Spleen (tissue), 11 donors: ENCODE results near the gene POU2F1. TPM values are rescaled to one million over a fixed set of nuclear protein-coding genes. Genes with fewer than 3 reads are reported as not detected.
A peak's percentile ranks its signal among the peaks of the same experiment; 100 is the strongest.

Experiments used
- DNase-seq: peaks from one replicate; pipeline ENCODE4 v3.0.0-alpha.2; 2020
- H3K27ac ChIP-seq, 8 donors: fragments of 200-600 bp; sonication (generic) in 7 of 8; 1 replicate in 4 of 8; 2 replicates in 4 of 8; pipeline versions ENCODE4 v1.5.0 to v1.8.0; 2016 to 2021; ENCODE audit warnings: inconsistent platforms in 4 of 8, mild to moderate bottlenecking in 4 of 8, moderate library complexity in 1 of 8
- H3K27me3 ChIP-seq, 7 donors: fragments of 200-600 bp; sonication (generic) in 6 of 7; replicated peaks in 1 of 7; 1 replicate in 4 of 7; 2 replicates in 3 of 7; pipeline versions ENCODE4 v1.5.0 to v1.8.0; 2016 to 2021; ENCODE audit warnings: inconsistent platforms in 3 of 7, mild to moderate bottlenecking in 1 of 7
- H3K36me3 ChIP-seq, 6 donors: fragments of 200-600 bp; sonication (generic) in 5 of 6; 1 replicate in 4 of 6; 2 replicates in 2 of 6; pipeline versions ENCODE4 v1.5.0 to v1.8.0; 2016 to 2021; ENCODE audit warnings: inconsistent platforms in 2 of 6
- H3K4me1 ChIP-seq, 6 donors: fragments of 200-600 bp; sonication (generic) in 5 of 6; 1 replicate in 3 of 6; 2 replicates in 3 of 6; pipeline versions ENCODE4 v1.5.0 to v1.8.0; 2016 to 2021; ENCODE audit warnings: inconsistent platforms in 3 of 6
- H3K4me3 ChIP-seq, 8 donors: fragments of 200-600 bp; sonication (generic) in 7 of 8; 1 replicate in 4 of 8; 2 replicates in 4 of 8; pipeline versions ENCODE4 v1.5.0 to v1.8.0; 2016 to 2021; ENCODE audit warnings: inconsistent platforms in 4 of 8, mild to moderate bottlenecking in 4 of 8, moderate library complexity in 2 of 8
- H3K9me3 ChIP-seq, 8 donors: fragments of 200-600 bp; sonication (generic) in 7 of 8; 1 replicate in 4 of 8; 2 replicates in 4 of 8; pipeline versions ENCODE4 v1.5.0 to v1.8.0; 2016 to 2021; ENCODE audit warnings: inconsistent platforms in 4 of 8
- POLR2A ChIP-seq, 3 donors: fragments of 450-650 bp; IDR thresholded peaks; one replicate each; pipeline ENCODE4 v1.5.1; 2017; ENCODE audit warnings: antibody characterized with exemption in 3 of 3, mild to moderate bottlenecking in 1 of 3
- POLR2AphosphoS5 ChIP-seq, 3 donors: sonication (generic); formaldehyde crosslinking; IDR thresholded peaks; one replicate each; pipeline ENCODE4 v1.5.1; 2017; ENCODE audit warnings: antibody characterized with exemption in 3 of 3
- WGBS, 5 donors: extraction: QIAGEN DNeasy Blood & Tissue Kit in 3 of 5; methylation state at CpG; one replicate each; pipeline versions ENCODE4 v1.1.5 to v1.1.7; 2013 to 2018; 5-methylcytosine and 5-hydroxymethylcytosine counted together
- intact Hi-C: fragments of 100-400 bp; cut with DNase I; formaldehyde crosslinking; loops from one replicate; pipeline ENCODE4 v1.15.0; 2023; ENCODE audit warnings: low total_unique reads
- polyA plus RNA-seq, 3 donors: library from polyadenylated mRNA; stranded (reverse); fragments of 200-250 nt; gene quantifications; one replicate each; pipeline ENCODE4 v1.2.1, GENCODE V29; 2013
- total RNA-seq, 7 donors: library from RNA; depleted of rRNA in 3 of 7; stranded (reverse); fragments of >200 nt in 3 of 7; fragmentation: NEBNext Ultra II Directional in 4 of 7; extraction: Animal tissue kit (Norgen Biotek cat#: 25700) in 4 of 7; gene quantifications; one replicate each; pipeline versions ENCODE4 v1.1.0 to v1.2.1, GENCODE V29; 2016 to 2021
- TF ChIP-seq, protein P1 (sequence below), 11 experiments: fragments of 200-600 bp in 7 of 11; fragments of 450-650 bp in 4 of 11; sonication (generic) in 4 of 11; IDR thresholded peaks in 8 of 11; conservative IDR thresholded peaks in 3 of 11; 1 replicate in 7 of 11; 2 replicates in 4 of 11; pipeline versions ENCODE4 v1.4.0 to v1.8.0; 2016 to 2021; ENCODE audit warnings: antibody characterized with exemption in 11 of 11, inconsistent platforms in 4 of 11, mild to moderate bottlenecking in 1 of 11
- donor health status: healthy with polysubstance abuse.
- donor health status: DM: no; HTN: no; CAD: no; lungs with moderate emphysema.
- donor health status: DM: no; HTN: no; CAD: no.
- donor health status: Bipolar disorder and iron deficiency.
- donor health status: healthy.
- donor health status: DM: no; HTN: no; CAD: no.
- donor health status: DM: yes; HTN: yes; CAD: no.

POU2F1 gene
- total and polyA plus RNA-seq, 10 donors: 1.8 to 60.3 (median 27.4) TPM

DNA sequence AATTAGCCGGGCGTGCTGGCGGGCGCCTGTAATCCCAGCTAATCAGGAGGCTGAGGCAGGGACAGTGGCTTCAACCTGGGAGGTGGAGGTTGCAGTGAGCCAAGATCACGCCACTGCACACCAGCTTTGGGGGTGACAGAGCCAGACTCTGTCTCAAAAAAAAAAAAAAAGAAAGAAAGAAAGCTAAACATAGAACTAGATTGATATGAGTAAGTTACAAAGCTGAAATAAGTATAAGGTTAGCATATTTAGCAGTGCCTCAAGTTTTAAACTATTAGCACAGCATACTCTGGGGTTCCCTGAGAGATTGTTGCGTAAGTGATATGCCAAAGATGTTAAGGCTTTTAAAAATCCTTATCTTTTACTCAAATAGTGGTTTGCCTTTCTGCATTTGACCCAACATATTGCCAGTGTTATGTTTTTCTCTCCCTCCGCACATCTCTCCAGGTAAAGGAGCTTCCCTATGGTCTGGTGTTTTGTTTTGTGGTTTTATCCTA is 171.6 kb downstream of the POU2F1 start:
- Histone ChIP-seq H3K4me3 (no peak overlapping the region), H3K9me3 (no peaks in the 10 kb centered on the region), H3K36me3 (peaks cover 0 to 73% (median 15%) of the 10 kb centered on the region in 6 donors), H3K27me3 (no peaks in the 10 kb centered on the region), H3K27ac (no peak overlapping the region), H3K4me1 (no peaks in the 10 kb centered on the region)
- no peak for DNase-seq
- intact Hi-C loops: no loop called here
- TF ChIP-seq POLR2AphosphoS5 (IDR thresholded peaks at IDR 0.05) (no peak), POLR2A (IDR thresholded peaks at IDR 0.05) (no peak)
- TF ChIP-seq, protein P1, sequence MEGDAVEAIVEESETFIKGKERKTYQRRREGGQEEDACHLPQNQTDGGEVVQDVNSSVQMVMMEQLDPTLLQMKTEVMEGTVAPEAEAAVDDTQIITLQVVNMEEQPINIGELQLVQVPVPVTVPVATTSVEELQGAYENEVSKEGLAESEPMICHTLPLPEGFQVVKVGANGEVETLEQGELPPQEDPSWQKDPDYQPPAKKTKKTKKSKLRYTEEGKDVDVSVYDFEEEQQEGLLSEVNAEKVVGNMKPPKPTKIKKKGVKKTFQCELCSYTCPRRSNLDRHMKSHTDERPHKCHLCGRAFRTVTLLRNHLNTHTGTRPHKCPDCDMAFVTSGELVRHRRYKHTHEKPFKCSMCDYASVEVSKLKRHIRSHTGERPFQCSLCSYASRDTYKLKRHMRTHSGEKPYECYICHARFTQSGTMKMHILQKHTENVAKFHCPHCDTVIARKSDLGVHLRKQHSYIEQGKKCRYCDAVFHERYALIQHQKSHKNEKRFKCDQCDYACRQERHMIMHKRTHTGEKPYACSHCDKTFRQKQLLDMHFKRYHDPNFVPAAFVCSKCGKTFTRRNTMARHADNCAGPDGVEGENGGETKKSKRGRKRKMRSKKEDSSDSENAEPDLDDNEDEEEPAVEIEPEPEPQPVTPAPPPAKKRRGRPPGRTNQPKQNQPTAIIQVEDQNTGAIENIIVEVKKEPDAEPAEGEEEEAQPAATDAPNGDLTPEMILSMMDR (IDR thresholded peaks at IDR 0.05 in 8 of 11, conservative IDR thresholded peaks at IDR 0.05 in 3 of 11): no peak
- WGBS, 5 donors: 93 to 100% (median 97%) methylated on average over 7 of the region's 7 CpGs

DNA sequence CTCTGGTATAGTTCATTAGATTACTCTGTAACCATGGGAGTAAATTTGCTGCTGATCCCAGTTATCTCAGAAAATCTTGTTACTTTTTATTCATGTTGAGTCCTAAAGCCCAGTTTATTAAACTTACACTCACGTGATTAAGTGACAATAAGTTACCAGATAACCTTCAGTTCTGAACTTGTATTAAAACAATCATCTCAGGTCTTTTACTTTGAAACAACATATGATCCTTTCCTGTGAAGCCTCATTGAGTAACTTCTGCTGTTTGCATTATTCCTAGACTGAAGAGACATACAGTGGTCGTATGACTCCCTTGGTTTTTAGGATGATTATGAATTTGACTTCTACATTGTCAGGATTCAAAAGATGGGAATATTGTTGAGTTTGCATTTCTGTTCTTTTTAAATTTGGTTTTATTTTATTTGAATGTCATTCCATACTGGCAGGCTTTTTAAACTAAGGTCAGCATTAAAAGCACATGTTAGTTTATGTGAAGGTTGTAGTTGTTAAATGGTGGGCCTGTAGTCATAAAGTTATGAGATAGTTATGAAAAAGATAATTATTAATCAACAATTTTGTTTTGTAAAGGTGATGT is 179.8 kb downstream of the POU2F1 start:
- DNase-seq: no peak
- Histone ChIP-seq H3K36me3 (peaks cover 0 to 95% (median 38%) of the 10 kb centered on the region in 6 donors), H3K27me3 (no peaks in the 10 kb centered on the region), H3K9me3 (no peaks in the 10 kb centered on the region), H3K4me3 (no peak overlapping the region), H3K4me1 (peaks cover 0 to 3% (median 0%) of the 10 kb centered on the region in 6 donors), H3K27ac (no peak overlapping the region)
- intact Hi-C loops: loop anchor here (5.0 kb wide), 1 partner anchor 132 kb away; no protein-coding TSS in a partner anchor
- 74 to 90% (median 82%) methylated on average over 2 of the region's 2 CpGs for WGBS, 5 donors
- no peak for TF ChIP-seq POLR2A (IDR thresholded peaks at IDR 0.05)
- TF ChIP-seq, protein P1 (IDR thresholded peaks at IDR 0.05 in 8 of 11, conservative IDR thresholded peaks at IDR 0.05 in 3 of 11): no peak
- no peak for TF ChIP-seq POLR2AphosphoS5 (IDR thresholded peaks at IDR 0.05)

DNA sequence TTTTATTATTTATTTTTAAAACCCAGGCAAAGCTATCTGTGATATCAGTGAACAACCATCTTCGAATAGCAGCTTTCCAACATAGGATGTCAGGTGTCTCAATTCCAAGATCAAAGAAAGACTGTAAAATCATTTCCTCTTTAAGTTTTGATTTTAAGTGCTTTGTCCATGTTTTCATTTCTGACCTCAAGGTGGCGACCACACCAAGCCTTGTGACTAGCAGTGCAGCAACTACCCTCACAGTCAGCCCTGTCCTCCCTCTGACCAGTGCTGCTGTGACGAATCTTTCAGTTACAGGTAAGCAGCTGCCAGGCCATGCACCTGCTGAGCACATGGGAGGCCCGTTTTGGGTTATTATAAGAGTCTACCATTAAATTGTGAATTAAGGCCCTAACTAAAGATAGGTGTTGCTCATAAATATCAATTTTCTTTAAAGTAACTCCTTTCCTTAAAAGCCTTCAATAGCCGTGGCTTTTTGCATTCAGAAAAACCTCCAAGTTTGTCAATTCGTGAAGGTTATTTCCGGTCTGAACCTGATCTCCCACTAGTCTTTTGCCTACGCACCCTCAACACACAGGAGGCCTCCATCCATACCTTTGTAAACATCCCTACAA is 180.7 kb downstream of the POU2F1 start:
- H3K9me3 ChIP-seq: no peaks in the 10 kb centered on the region
- intact Hi-C loops: loop anchor here (5.0 kb wide), 1 partner anchor 131 kb away; no protein-coding TSS in a partner anchor
- no peak for TF ChIP-seq POLR2AphosphoS5 (IDR thresholded peaks at IDR 0.05)
- TF ChIP-seq POLR2A (IDR thresholded peaks at IDR 0.05): no peak
- TF ChIP-seq, protein P1 (IDR thresholded peaks at IDR 0.05 in 8 of 11, conservative IDR thresholded peaks at IDR 0.05 in 3 of 11): peak in 9 of 11 experiments; percentile 26 to 60 (median 50)
- H3K36me3 ChIP-seq: peaks cover 0 to 95% (median 37%) of the 10 kb centered on the region in 6 donors
- 60 to 70% (median 62%) methylated on average over 8 of the region's 8 CpGs for WGBS, 5 donors
- no peaks in the 10 kb centered on the region for H3K27me3 ChIP-seq
- H3K4me1 ChIP-seq: peaks cover 0 to 3% (median 0%) of the 10 kb centered on the region in 6 donors
- no peak for DNase-seq
- H3K27ac ChIP-seq: no peak overlapping the region
- no peak overlapping the region for H3K4me3 ChIP-seq
